NOMO-1 (cell line): Measurements from ENCODE around the gene NHERF1.

Experiments used
- DNase-seq, 2 experiments: peaks; one replicate each; lab custom pipeline; 2025; ENCODE audit not compliant: unreplicated experiment in 2 of 2; lab: John Stamatoyannopoulos, UW

The NHERF1 gene

DNA sequence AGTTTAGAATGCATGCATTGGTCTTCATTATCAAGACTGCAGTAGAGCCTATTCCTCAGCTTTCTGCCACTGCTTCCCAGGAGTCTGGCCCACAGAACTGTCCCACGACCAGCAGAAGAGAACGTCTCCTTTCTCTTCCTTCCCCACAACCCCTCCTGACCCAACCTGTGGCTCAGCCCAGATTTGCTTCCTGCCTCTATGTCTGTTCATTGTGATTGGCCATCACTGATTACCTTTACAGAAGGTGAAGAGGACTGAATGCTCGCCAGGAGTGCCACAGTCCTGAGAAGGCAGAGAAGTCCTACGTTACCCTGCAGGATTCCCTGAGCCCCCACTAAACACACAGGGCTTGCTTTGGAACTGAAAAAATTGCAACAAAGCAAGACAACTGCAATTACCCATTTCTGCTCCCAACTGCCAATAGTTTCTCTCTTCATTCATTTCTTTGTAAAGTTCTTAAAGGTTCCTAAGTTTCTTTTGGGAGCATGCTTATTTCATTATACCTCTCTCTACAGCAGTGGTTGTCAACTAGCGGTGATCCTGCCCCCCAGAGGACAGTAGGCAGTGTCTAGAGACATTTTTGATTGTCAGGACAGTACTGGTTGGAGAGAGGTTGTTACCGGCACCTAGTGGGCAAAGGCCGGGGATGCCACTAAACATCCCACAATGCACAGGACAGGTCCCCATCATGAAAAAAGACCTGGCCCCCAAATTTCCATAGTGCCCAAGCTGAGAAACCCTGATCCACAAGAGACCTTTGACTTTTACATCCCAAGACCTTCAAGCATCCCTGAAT is 32.2 kb downstream of the NHERF1 start:
- DNase-seq, result peak; percentile 43 to 55

DNA sequence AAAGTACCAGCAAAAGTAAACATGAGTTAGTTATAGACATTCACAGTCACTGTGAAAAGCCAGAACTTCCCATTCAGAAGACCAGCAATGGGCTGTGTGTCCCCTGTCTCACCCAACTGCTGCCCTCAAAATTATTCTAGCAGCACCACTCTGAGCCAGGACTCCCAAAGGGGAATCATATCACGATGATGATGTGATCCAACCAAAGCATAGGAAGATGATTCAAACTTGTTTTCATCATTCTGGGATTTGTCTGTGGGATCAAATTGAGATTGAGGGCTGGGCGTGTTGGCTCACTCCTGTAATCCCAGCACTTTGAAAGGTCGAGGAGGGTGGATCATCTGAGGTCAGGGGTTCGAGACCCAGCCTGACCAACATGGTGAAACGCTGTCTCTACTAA is 34.1 kb downstream of the NHERF1 start:
- no peak for DNase-seq

GRCh38 chr17:74784125-74784810 is 35.8 kb downstream of the NHERF1 start:
- no peak for DNase-seq

DNA sequence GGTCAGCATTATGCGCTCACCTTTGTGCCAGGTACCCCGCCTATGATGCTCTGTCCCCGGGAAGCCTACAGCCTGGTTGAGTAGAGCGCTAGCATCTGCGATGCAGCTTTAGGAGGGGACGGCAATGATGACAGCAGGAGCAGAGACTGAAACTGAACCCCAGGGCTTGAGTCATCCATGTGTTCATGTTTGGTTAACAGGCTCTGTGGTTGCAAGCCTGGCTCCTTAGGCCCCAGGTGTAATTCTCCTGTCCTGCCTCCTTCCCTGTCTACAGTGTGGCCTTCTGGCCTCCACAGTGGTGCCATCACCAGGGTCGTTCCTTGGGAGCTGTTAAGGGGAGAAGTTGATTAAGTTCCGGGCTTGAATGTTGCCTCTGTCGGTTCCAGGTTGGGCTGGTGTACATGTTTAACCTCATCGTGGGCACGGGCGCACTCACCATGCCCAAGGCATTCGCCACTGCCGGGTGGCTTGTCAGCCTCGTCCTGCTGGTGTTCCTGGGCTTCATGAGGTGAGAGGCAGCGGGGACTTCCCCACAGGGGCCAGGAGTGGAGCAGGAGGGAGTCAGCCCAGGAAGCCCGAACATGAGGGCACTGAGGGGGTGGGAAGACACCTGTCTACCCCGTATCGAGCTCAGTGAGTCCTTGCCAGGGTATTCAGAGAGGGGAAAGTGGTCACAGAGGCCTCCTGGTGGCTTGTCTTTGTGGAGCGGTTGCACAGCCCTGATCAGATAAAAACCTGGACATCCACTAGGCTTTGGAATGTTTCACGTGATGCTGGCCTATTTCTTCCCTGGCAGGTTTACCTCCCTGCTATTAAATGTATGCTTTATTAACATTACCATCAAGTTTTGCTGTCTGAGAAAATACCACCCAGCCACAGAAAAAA is 36.9 kb downstream of the NHERF1 start:
- no peak for DNase-seq

- no peak for DNase-seq
Observed at GRCh38 chr17:74785981-74786360, 37.5 kb downstream of the NHERF1 start.

DNA sequence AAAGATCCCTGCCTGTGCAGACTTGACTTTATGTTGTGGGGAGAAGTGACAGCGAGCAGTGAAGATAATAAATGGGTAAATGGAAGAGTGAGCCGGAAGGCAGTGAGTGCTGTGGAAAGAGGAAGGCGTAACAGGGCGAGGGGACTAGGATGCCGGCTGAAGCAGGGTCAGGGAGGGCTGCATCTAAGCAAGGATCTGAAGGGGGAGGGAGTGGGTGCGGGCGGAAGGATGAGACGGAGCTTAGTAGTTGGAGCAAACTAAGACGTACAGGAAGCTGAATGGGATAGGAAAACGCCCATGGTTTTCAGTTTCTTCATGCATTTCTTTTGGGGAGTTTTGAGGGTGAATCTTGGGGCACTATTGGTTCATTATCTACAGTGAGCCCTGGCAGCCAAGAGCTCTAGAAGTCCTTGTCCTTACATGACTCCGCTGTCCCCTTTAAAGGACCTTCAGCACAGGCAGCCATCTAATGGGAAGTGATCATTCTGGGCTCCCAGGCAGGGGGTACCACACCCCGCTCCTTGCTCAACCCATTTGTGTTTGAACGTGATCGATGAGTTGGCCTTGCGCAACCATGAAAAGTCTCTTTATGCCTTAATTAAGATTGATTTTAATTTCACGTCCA is 38.1 kb downstream of the NHERF1 start:
- DNase-seq, result peak; percentile 75 to 77

GRCh38 chr17:74790161-74791058 is 42.0 kb downstream of the NHERF1 start:
- peak in 1 of 2 experiments; percentile 57 for DNase-seq

- DNase-seq, result no peak
Observed at GRCh38 chr17:74792586-74793105, 44.2 kb downstream of the NHERF1 start.

- DNase-seq, result no peak
Observed at GRCh38 chr17:74795327-74796020, 47.0 kb downstream of the NHERF1 start.

- no peak for DNase-seq
Observed at GRCh38 chr17:74796211-74796610, 47.8 kb downstream of the NHERF1 start.

- no peak for DNase-seq
Observed at GRCh38 chr17:74796866-74797265, 48.4 kb downstream of the NHERF1 start.

DNA sequence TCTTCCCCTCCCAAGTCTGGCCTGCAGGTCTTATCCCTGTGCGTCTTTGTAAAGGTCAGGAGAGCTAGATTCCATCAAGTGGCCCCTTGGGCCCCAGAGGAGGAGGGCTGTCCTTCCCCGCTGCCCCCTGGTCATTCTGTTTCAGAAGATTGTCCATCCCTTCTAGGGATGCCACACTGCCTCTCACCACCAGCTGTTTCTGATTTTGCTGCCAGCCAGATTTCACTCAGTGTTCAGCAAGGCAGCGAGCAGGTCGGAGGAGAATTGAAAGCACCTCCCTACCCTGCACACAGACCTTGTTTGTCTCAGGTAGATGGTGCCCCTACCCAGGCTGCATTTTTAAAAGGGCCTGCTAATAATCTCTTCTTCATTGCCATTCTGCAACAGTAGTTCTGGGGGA is 49.4 kb downstream of the NHERF1 start:
- DNase-seq, result no peak

GRCh38 chr17:74798239-74798707 is 49.8 kb downstream of the NHERF1 start:
- no peak for DNase-seq

DNA sequence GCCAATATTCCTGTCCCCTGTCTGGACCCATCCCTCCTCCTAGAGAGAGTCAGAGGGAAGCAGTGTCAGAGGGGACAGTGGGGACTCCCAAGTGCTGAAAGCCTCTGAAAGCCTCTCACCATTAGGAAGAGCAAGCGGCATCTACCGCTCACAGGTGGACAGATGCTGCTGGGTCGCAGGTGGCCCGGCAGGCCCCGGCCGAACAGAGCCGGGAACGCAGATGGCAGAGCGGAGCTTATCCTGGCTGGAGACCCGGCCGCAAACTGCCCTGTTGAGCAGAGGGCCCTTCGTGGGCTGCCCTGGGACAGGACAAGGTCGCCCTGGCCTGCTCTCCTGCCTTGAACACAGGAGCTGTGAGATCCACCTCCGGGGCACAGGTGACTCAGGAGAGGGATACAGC is 50.7 kb downstream of the NHERF1 start:
- no peak for DNase-seq

DNA sequence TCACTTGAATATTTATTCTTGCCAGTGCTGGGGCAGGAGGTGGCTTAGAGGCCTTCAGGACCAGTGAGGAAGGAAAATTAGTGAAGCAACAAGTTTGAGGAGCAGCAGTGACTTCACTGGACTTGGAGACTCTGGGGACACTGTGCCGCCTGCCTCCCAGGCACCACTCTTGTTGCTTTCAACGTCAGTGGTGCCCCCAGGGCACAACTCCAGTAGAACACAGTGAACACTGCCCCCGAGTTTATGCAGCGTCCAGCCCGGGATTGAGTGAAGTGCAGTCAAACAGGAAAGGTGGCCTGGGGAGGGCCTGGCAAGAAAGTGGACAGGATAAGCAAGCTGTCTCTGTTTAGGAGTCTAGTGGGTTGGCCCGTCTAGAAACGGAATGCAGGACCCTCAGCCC is 52.1 kb downstream of the NHERF1 start:
- no peak for DNase-seq

GRCh38 chr17:74801896-74802295 is 53.5 kb downstream of the NHERF1 start:
- no peak for DNase-seq

DNA sequence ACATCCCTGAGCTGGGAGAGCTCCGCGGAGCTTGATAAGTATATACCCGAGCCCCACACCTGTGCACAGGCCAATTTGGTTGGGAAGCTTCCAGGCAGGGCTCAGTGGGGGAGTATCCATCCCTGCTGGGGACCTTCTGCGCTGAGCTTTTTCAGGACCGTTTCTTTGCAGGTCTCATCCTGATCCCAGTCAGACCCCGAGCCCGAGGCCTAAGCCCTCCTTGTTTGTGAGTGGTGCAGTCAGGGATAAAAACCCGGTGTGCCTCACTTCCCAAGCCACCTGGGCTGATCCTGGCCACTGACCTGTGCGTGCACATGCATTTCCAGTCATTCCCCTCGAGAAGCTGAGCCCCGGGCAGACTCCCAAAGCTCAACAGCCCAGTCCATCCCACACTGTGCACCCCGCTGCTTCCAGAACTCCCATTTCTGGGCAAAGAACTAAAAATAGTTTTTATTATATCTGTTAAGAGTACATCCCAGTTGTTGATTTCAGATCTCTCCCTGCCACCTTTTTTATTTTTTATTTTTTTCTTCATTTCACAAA is 55.0 kb downstream of the NHERF1 start:
- no peak for DNase-seq

- no peak for DNase-seq
Observed at GRCh38 chr17:74803971-74804370, 55.5 kb downstream of the NHERF1 start.

- no peak for DNase-seq
Observed at GRCh38 chr17:74804683-74805082, 56.3 kb downstream of the NHERF1 start.
